Endothelial cell of umbilical vein (primary cell): Measurements from ENCODE around the gene CLASP2. TPM values are rescaled to one million over a fixed set of nuclear protein-coding genes. Genes with fewer than 3 reads are reported as not detected.

Source experiments
- BruUV-seq: library from RNA; stranded (reverse); fragments of 400-500 nt; replicated peaks from 2 replicates; lab custom pipeline; 2021; lab: Mats Ljungman, UMichigan
- CTCF ChIA-PET: fragments of 300-600, 350-600 bp; sonication (Branson Sonifier 250); formaldehyde crosslinking; loops from one replicate; lab custom pipeline; 2021; ENCODE audit warnings: antibody characterized with exemption, inconsistent platforms; lab: Charles Lee
- POLR2A ChIA-PET: fragments of 300-600, 350-600 bp; sonication (Branson Sonifier 250); formaldehyde crosslinking; loops from one replicate; lab custom pipeline; 2021; ENCODE audit warnings: antibody characterized with exemption, inconsistent platforms; lab: Charles Lee
- DNase-seq: peaks from one replicate; pipeline ENCODE4 v3.0.0-alpha.2; 2011; ENCODE audit warnings: low read depth, low spot score
- FAIRE-seq: peaks from 2 replicates; lab custom pipeline; 2011; peaks lifted over from hg19 to GRCh38; lab: Jason Lieb, UNC
- H2AFZ ChIP-seq: 2 replicates; pipeline ENCODE4 v1.6.0; 2012; ENCODE audit warnings: low read depth, low read length, control low read depth, inconsistent platforms
- H3K27ac ChIP-seq: 2 replicates; pipeline ENCODE4 v1.5.1; 2011; ENCODE audit warnings: low read depth, mild to moderate bottlenecking, control low read depth, low read length, moderate library complexity; ENCODE audit not compliant: insufficient read depth
- H3K27me3 ChIP-seq, 2 experiments: 2 replicates each; pipeline versions ENCODE4 v1.6.0 to v1.6.1; 2011; ENCODE audit warnings: low read length in 2 of 2, mixed read lengths in 1 of 2; ENCODE audit not compliant: control insufficient read depth in 2 of 2, insufficient read depth in 2 of 2
- H3K36me3 ChIP-seq, 2 experiments: 2 replicates in 1 of 2; 3 replicates in 1 of 2; pipeline ENCODE4 v1.5.1; 2011; ENCODE audit warnings: low read length in 2 of 2, mild to moderate bottlenecking in 1 of 2, moderate library complexity in 1 of 2; ENCODE audit not compliant: control insufficient read depth in 2 of 2, insufficient read depth in 2 of 2; ENCODE audit errors: extremely low read depth in 1 of 2
- H3K4me1 ChIP-seq: 3 replicates; pipeline ENCODE4 v1.5.1; 2011; ENCODE audit warnings: mild to moderate bottlenecking, low read length; ENCODE audit not compliant: control insufficient read depth, insufficient read depth; ENCODE audit errors: extremely low read depth
- H3K4me2 ChIP-seq: 2 replicates; pipeline ENCODE4 v1.6.1; 2011; ENCODE audit warnings: low read length, control low read depth, mixed read lengths; ENCODE audit not compliant: insufficient read depth
- H3K4me3 ChIP-seq, 3 experiments: fragments of 200-600 bp in 1 of 3; sonication (generic), shearing (Covaris generic) in 1 of 3; replicated peaks in 1 of 3; 2 replicates each; pipeline ENCODE4 v1.5.1; 2011 to 2016; ENCODE audit warnings: control low read depth in 3 of 3, low read length in 3 of 3, mild to moderate bottlenecking in 2 of 3, inconsistent platforms in 1 of 3, low read depth in 1 of 3, moderate library complexity in 1 of 3; ENCODE audit not compliant: insufficient read depth in 1 of 3
- H3K79me2 ChIP-seq: 2 replicates; pipeline ENCODE4 v1.6.0; 2012; ENCODE audit warnings: low read length, inconsistent platforms; ENCODE audit not compliant: control insufficient read depth, insufficient read depth
- H3K9ac ChIP-seq: replicated peaks from 2 replicates; pipeline ENCODE3; 2011; ENCODE audit warnings: low read length, control low read depth; ENCODE audit not compliant: insufficient read depth; ENCODE audit errors: extremely low read depth
- H3K9me1 ChIP-seq: replicated peaks from 3 replicates; pipeline ENCODE4 v1.6.0; 2011; ENCODE audit warnings: mild to moderate bottlenecking, low read length; ENCODE audit not compliant: control insufficient read depth, insufficient read depth; ENCODE audit errors: extremely low read depth
- H3K9me3 ChIP-seq: replicated peaks from 2 replicates; pipeline ENCODE4 v1.5.1; 2012; ENCODE audit warnings: low read length, inconsistent platforms; ENCODE audit not compliant: control insufficient read depth, insufficient read depth
- H4K20me1 ChIP-seq: replicated peaks from 2 replicates; pipeline ENCODE3; 2011; ENCODE audit warnings: mild to moderate bottlenecking, low read length; ENCODE audit not compliant: control insufficient read depth, insufficient read depth; ENCODE audit errors: extremely low read depth
- CTCF ChIP-seq, 2 donors: IDR thresholded peaks; 1 replicate in 1 of 2; 2 replicates in 1 of 2; pipeline ENCODE4 v1.5.1; 2011; ENCODE audit warnings: low read length in 2 of 2, mild to moderate bottlenecking in 2 of 2, moderate library complexity in 2 of 2, control low read depth in 1 of 2, inconsistent platforms in 1 of 2, low read depth in 1 of 2; ENCODE audit not compliant: insufficient read depth in 1 of 2; ENCODE audit errors: extremely low read depth in 1 of 2
- EZH2 ChIP-seq: IDR thresholded peaks from 2 replicates; pipeline ENCODE4 v1.6.1; 2012; ENCODE audit warnings: borderline replicate concordance, low read depth, mild to moderate bottlenecking, moderate library complexity, low read length, inconsistent platforms; ENCODE audit not compliant: severe bottlenecking
- FOS ChIP-seq: IDR thresholded peaks from 2 replicates; pipeline ENCODE4 v1.6.1; 2011; ENCODE audit warnings: mild to moderate bottlenecking, low read length, moderate library complexity, borderline replicate concordance; ENCODE audit not compliant: insufficient read depth
- GATA2 ChIP-seq: IDR thresholded peaks from 2 replicates; pipeline ENCODE4 v1.7.0; 2011; ENCODE audit warnings: low read depth, mild to moderate bottlenecking, moderate library complexity, mixed read lengths, low read length; ENCODE audit not compliant: insufficient read length, insufficient read depth
- JUN ChIP-seq: IDR thresholded peaks from 2 replicates; pipeline ENCODE4 v1.6.1; 2011; ENCODE audit warnings: borderline replicate concordance, low read depth; ENCODE audit not compliant: insufficient read length, insufficient read depth
- MAX ChIP-seq: IDR thresholded peaks from 2 replicates; pipeline ENCODE4 v1.6.1; 2011; ENCODE audit not compliant: insufficient read depth, insufficient read length
- MYC ChIP-seq: IDR thresholded peaks from one replicate; pipeline ENCODE4 v1.6.1; 2011; ENCODE audit warnings: mild to moderate bottlenecking, low read depth, low read length
- POLR2A ChIP-seq: IDR thresholded peaks from 2 replicates; pipeline ENCODE4 v1.6.1; 2012; ENCODE audit warnings: low read depth, mild to moderate bottlenecking, control low read depth, low read length
- POLR2AphosphoS5 ChIP-seq: IDR thresholded peaks from 2 replicates; pipeline ENCODE4 v1.6.1; 2012; ENCODE audit warnings: low read depth, mild to moderate bottlenecking, control low read depth, low read length, moderate library complexity; ENCODE audit not compliant: insufficient read depth
- dilution Hi-C: fragments of 300-500 bp; cut with MboI; formaldehyde crosslinking; loops from one replicate; pipeline ENCODE4 v1.15.0; 2019; ENCODE audit warnings: low sequenced_read_pairs; ENCODE audit not compliant: extremely low pct_ligation_motif_present
- intact Hi-C: fragments of 100-400 bp; cut with micrococcal nuclease; formaldehyde crosslinking; loops from one replicate; pipeline ENCODE4 v1.10.0; 2022
- polyA plus RNA-seq, 4 experiments: library from polyadenylated mRNA; depleted of rRNA in 3 of 4; stranded (reverse) in 3 of 4; unstranded in 1 of 4; fragments of >200 nt; gene quantifications; 2 replicates each; pipeline versions ENCODE4 v1.2.1 to v1.2.3, GENCODE V29; 2011 to 2012; ENCODE audit warnings: missing spikeins in 1 of 4
- total RNA-seq: library from RNA; stranded (reverse); gene quantifications from 2 replicates; pipeline ENCODE4 v1.2.3, GENCODE V29; 2021

The CLASP2 gene
- total and polyA plus RNA-seq, 2 donors (not counting 3 experiments of a cell fraction or from before 2014, with no cell fraction given) = 15.0 to 55.0 TPM

- peaks cover under 1% of the 10 kb centered on the region for H3K79me2 ChIP-seq
- H3K9ac ChIP-seq = no peak overlapping the region
- H4K20me1 ChIP-seq = no peaks in the 10 kb centered on the region
- no peak overlapping the region for H3K4me2 ChIP-seq
- no peak overlapping the region for H3K4me3 ChIP-seq
- dilution Hi-C loops = no loop called here
- H3K27ac ChIP-seq = no peak overlapping the region
- H3K27me3 ChIP-seq = no peaks in the 10 kb centered on the region
- BruUV-seq = no TSS peak
- no peak for FAIRE-seq
- H3K36me3 ChIP-seq = no peaks in the 10 kb centered on the region
- ChIA-PET CTCF (no interaction called here), POLR2A (no interaction called here)
- no peaks in the 10 kb centered on the region for H3K9me1 ChIP-seq
- H3K4me1 ChIP-seq = peaks cover 11% of the 10 kb centered on the region
- TF ChIP-seq FOS = no peak
- no peak for TF ChIP-seq GATA2
- TF ChIP-seq MAX = no peak
- TF ChIP-seq JUN = no peak
- no peak for TF ChIP-seq POLR2AphosphoS5
- no peak for TF ChIP-seq MYC
- no peak for TF ChIP-seq EZH2
- TF ChIP-seq CTCF (IDR thresholded peaks at IDR 0.05; ENCODE audit: extremely low read depth in 1 of 2, insufficient read depth in 1 of 2, low read depth in 1 of 2, low read length in 2 of 2) = no peak
- TF ChIP-seq POLR2A = no peak
- DNase-seq = no peak
- no peak overlapping the region for H2AFZ ChIP-seq
- H3K9me3 ChIP-seq = no peaks in the 10 kb centered on the region
- intact Hi-C loops = no loop called here
These were observed 49.4 kb downstream of the CLASP2 start for GRCh38 chr3:33668618-33669017.
